Activated naive CD8-positive, alpha-beta T cell treated with anti-CD3 and anti-CD28 coated beads, Interleukin-2, amount 10 ng/mL, durations not matched to agents 7 days and 5 days (primary cell): ENCODE results near the gene CA10. TPM values are rescaled to one million over a fixed set of nuclear protein-coding genes. Genes with fewer than 3 reads are reported as not detected.

Experiments used
- ATAC-seq: fragments of 150-1000 bp; cut with Tn5 transposase; one replicate; pipeline ENCODE4 v1.10.0; 2021; ENCODE audit warnings: low read depth, moderate library complexity
- POLR2A ChIA-PET: fragments of 350-600 bp; sonication (Branson Sonifier 250); formaldehyde crosslinking; loops from one replicate; lab custom pipeline; 2021; ENCODE audit warnings: antibody characterized with exemption; lab: Charles Lee
- DNase-seq: peaks from one replicate; pipeline ENCODE4 v3.0.0; 2021
- H3K27ac Mint-ChIP-seq: one replicate; pipeline ENCODE4 v1.8.0; 2022; ENCODE audit warnings: mild to moderate bottlenecking, mixed read lengths
- H3K27me3 Mint-ChIP-seq: one replicate; pipeline ENCODE4 v1.8.0; 2022; ENCODE audit warnings: mild to moderate bottlenecking, moderate library complexity, mixed read lengths
- H3K36me3 Mint-ChIP-seq: one replicate; pipeline ENCODE4 v1.8.0; 2021; ENCODE audit warnings: mild to moderate bottlenecking, mixed read lengths
- H3K4me1 Mint-ChIP-seq: one replicate; pipeline ENCODE4 v1.8.0; 2021; ENCODE audit warnings: mixed read lengths
- H3K4me3 Mint-ChIP-seq: one replicate; pipeline ENCODE4 v1.8.0; 2022; ENCODE audit warnings: mild to moderate bottlenecking, moderate library complexity, mixed read lengths
- H3K9me3 Mint-ChIP-seq: one replicate; pipeline ENCODE4 v1.8.0; 2021; ENCODE audit warnings: mixed read lengths
- total RNA-seq, 2 experiments: library from RNA; stranded (reverse); gene quantifications; one replicate each; pipeline ENCODE4 v1.2.3, GENCODE V29; 2021

Gene CA10
- total RNA-seq, 2 experiments from 2014 or later = 0.20 TPM; not detected in 1

DNA sequence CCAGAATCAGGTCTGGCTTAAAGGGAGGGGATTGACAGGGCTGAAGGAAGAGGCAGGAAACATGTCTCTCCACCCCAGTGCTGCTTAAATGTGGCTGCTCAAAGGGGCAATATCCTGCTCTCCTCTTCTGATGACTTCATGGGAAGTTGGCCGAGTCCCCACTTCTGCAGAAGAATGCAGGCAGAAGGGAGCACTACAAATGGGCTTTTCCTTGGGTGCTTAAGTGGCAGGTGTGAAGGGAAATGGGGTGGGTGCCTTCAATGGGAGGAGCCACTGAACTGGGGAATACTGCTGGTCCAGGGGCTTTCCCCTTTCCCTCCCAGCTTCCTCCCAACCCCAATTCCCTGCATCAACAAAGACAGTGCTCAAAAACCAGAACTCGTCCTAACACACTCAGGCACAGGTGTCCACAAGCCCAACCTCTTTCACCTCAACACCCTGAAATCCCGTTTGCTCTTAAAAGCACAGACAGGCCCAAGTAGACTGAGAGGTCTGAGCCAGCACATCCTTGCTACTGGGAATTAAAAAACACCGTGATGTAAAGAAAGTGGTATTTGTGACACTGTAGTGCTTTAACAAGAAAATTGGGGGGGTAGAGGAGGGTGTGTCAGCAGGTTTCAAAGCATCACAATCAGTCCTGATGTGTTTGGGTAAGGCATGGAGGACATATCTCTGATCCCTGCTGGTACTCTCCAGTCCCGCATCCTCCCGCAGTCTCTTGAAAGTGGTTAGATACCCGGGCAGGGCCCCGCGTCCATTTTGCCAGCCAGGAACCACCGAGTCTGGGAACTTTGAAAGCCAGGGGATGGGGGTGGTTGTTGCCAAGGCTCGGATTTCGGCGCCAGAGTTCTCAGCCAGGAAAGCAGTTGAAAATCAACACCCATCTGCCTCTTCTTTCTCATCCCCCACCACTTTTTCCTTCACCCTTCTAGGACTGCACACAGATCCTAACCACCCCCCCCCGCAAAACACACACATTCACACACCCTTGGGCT is 1.6 kb downstream of the CA10 start:
- no peak overlapping the region for H3K4me3 Mint-ChIP-seq
- ATAC-seq (no peak), DNase-seq (no peak)
- no peak overlapping the region for H3K27ac Mint-ChIP-seq
- peaks cover 47% of the 10 kb centered on the region for H3K27me3 Mint-ChIP-seq
- no peaks in the 10 kb centered on the region for H3K36me3 Mint-ChIP-seq
- no peaks in the 10 kb centered on the region for H3K9me3 Mint-ChIP-seq
- POLR2A ChIA-PET = no interaction called here
- peaks cover 3% of the 10 kb centered on the region for H3K4me1 Mint-ChIP-seq

DNA sequence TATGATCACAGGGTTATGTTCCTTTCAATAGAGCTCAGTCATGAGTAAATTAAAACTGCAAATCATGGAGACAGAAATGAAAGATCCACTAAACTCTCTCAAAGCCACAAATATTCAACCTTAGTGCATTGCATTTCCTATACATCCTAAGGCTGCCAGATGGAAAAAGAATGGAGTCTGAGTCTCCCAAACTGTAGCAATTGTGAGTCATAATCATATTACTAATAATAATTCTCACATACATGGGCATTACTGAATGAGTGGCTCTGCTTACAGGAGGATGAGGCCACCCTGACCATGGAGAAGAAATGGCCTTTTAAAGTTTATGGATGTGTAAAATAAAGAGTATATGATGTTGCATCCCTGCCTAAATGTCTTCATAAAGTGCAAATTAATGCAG is 3.2 kb downstream of the CA10 start:
- Mint-ChIP-seq H3K27me3 (peaks cover 38% of the 10 kb centered on the region), H3K4me3 (no peak overlapping the region), H3K36me3 (no peaks in the 10 kb centered on the region), H3K4me1 (peaks cover 3% of the 10 kb centered on the region), H3K9me3 (no peaks in the 10 kb centered on the region), H3K27ac (no peak overlapping the region)
- no peak for DNase-seq
- POLR2A ChIA-PET = no interaction called here
- no peak for ATAC-seq

GRCh38 chr17:52154466-52154865 is 4.0 kb downstream of the CA10 start:
- no peaks in the 10 kb centered on the region for H3K36me3 Mint-ChIP-seq
- H3K9me3 Mint-ChIP-seq = no peaks in the 10 kb centered on the region
- ATAC-seq (no peak), DNase-seq (no peak)
- H3K4me3 Mint-ChIP-seq = no peak overlapping the region
- POLR2A ChIA-PET = no interaction called here
- H3K27ac Mint-ChIP-seq = no peak overlapping the region
- peaks cover 3% of the 10 kb centered on the region for H3K4me1 Mint-ChIP-seq
- peaks cover 29% of the 10 kb centered on the region for H3K27me3 Mint-ChIP-seq

DNA sequence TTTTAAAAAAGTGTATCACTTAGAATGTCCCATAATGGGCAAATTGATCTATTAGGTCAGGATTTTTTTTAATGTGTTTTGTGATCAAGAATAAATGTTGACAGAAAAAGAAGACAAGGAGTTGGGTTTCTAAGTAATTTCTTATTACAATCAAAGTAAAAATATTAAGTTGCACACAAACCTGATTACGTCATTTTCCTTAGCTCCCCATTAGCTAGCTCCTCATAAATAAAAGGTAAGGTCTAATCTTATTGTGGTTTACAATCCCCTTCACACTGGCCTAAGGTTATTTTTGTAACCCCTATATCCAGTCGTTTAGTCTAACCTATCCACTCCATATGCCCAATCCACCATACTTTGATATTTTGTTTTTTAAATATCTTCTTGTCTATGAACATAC is 7.6 kb downstream of the CA10 start:
- no peak overlapping the region for H3K4me3 Mint-ChIP-seq
- no peak for ATAC-seq
- no peak for DNase-seq
- peaks cover 5% of the 10 kb centered on the region for H3K27me3 Mint-ChIP-seq
- no peaks in the 10 kb centered on the region for H3K36me3 Mint-ChIP-seq
- no peak overlapping the region for H3K27ac Mint-ChIP-seq
- no peaks in the 10 kb centered on the region for H3K9me3 Mint-ChIP-seq
- POLR2A ChIA-PET = no interaction called here
- peaks cover 2% of the 10 kb centered on the region for H3K4me1 Mint-ChIP-seq

GRCh38 chr17:52149626-52150025 is 8.9 kb downstream of the CA10 start:
- Mint-ChIP-seq H3K36me3 (no peaks in the 10 kb centered on the region), H3K9me3 (peaks cover 1% of the 10 kb centered on the region), H3K27ac (no peak overlapping the region), H3K4me1 (peaks cover 2% of the 10 kb centered on the region), H3K27me3 (peaks cover 2% of the 10 kb centered on the region), H3K4me3 (no peak overlapping the region)
- DNase-seq (no peak), ATAC-seq (no peak)
- POLR2A ChIA-PET = no interaction called here

DNA sequence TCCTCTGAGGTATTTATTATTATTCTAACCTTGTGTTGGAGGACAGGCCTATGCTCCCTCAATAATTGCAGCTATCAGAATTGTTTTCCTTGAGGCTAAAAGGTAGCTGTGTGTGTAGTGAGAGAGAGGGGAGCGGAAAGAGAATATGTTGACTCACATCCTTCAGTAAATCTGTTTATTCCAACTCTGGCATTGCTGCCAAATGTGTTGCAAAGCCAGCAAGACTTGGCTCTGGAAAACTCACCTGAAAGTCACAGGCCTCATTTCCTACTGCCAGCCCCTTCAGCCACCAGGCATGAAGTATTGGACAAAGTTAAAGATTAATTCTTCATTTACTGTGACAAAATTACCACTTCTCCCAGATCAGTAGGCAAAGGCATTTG is 9.6 kb downstream of the CA10 start:
- POLR2A ChIA-PET = no interaction called here
- H3K4me3 Mint-ChIP-seq = no peak overlapping the region
- DNase-seq (no peak), ATAC-seq (no peak)
- peaks cover 2% of the 10 kb centered on the region for H3K27me3 Mint-ChIP-seq
- H3K36me3 Mint-ChIP-seq = no peaks in the 10 kb centered on the region
- H3K9me3 Mint-ChIP-seq = peaks cover 1% of the 10 kb centered on the region
- no peak overlapping the region for H3K27ac Mint-ChIP-seq
- peaks cover 2% of the 10 kb centered on the region for H3K4me1 Mint-ChIP-seq

- Mint-ChIP-seq H3K36me3 (no peaks in the 10 kb centered on the region), H3K9me3 (peaks cover 1% of the 10 kb centered on the region), H3K4me3 (no peak overlapping the region), H3K4me1 (peaks cover 2% of the 10 kb centered on the region), H3K27me3 (peaks cover 2% of the 10 kb centered on the region), H3K27ac (no peak overlapping the region)
- DNase-seq (no peak), ATAC-seq (no peak)
- POLR2A ChIA-PET = no interaction called here
Measured at GRCh38 chr17:52148288-52148968, 10.1 kb downstream of the CA10 start.

DNA sequence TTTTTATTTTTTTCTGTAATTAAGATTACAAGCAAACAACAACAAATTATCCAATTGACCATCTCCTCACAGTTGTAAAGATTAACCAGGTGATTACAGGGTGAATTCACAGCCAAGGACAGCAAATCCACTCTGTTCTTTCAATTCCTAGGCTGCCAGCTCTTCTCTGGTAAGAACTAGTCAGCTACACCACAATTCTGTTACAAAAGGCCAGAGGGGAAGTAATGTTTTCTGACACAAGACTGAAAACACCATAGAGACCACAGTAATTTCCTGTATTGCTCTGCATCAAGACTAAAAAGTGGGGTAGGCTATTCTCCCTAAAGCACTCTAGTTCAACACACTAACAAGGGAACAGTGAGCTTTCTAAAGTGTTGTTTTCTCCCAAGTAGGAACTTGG is 10.6 kb downstream of the CA10 start:
- DNase-seq = no peak
- no peak overlapping the region for H3K4me3 Mint-ChIP-seq
- H3K36me3 Mint-ChIP-seq = no peaks in the 10 kb centered on the region
- ATAC-seq = peak; percentile 50
- POLR2A ChIA-PET = no interaction called here
- peaks cover 2% of the 10 kb centered on the region for H3K27me3 Mint-ChIP-seq
- H3K4me1 Mint-ChIP-seq = peaks cover 2% of the 10 kb centered on the region
- peaks cover 1% of the 10 kb centered on the region for H3K9me3 Mint-ChIP-seq
- H3K27ac Mint-ChIP-seq = no peak overlapping the region

GRCh38 chr17:52147431-52147830 is 11.1 kb downstream of the CA10 start:
- POLR2A ChIA-PET = no interaction called here
- peaks cover 2% of the 10 kb centered on the region for H3K4me1 Mint-ChIP-seq
- no peak overlapping the region for H3K27ac Mint-ChIP-seq
- peaks cover 1% of the 10 kb centered on the region for H3K9me3 Mint-ChIP-seq
- DNase-seq (no peak), ATAC-seq (no peak)
- peaks cover 2% of the 10 kb centered on the region for H3K27me3 Mint-ChIP-seq
- H3K4me3 Mint-ChIP-seq = no peak overlapping the region
- H3K36me3 Mint-ChIP-seq = no peaks in the 10 kb centered on the region

DNA sequence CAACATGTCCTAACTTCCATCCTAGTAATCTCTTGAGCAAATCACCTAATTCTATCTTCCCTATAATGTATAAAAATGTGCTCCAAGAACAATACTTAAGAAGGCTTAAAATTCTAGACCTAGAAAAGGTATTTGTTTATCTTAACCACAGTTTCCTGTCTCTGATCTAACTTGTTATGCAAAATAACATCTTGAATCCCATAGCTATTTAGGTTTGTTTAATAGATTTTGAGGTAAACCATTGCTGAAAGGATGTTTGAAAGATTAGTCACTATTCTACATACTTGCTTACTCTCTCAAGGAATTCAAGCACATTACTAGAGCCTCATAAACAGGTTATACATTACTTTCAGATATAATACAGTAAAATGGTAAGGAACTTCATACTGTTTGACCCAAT is 13.0 kb downstream of the CA10 start:
- peaks cover 2% of the 10 kb centered on the region for H3K4me1 Mint-ChIP-seq
- H3K27ac Mint-ChIP-seq = no peak overlapping the region
- H3K4me3 Mint-ChIP-seq = no peak overlapping the region
- H3K27me3 Mint-ChIP-seq = no peaks in the 10 kb centered on the region
- ATAC-seq (no peak), DNase-seq (no peak)
- H3K36me3 Mint-ChIP-seq = no peaks in the 10 kb centered on the region
- POLR2A ChIA-PET = no interaction called here
- H3K9me3 Mint-ChIP-seq = peaks cover 1% of the 10 kb centered on the region

DNA sequence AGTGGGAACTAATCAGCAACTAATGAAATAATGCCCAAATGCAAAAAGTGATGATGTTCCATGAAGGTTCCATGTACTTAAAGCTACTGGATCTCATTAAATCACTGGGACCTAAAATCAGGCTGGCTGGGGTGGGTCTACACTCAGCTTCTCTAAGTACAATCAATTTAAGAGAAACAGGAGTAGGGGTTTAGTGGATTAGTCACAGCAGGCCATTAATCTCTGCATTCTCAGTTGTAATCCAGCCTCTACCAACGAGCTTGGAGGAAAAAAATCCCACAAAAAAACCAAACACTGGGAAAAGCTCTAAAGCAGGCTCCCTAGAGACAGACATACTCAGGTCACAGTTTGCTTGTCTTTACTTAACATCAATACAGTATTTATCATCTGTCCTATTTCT is 15.0 kb downstream of the CA10 start:
- no peak overlapping the region for H3K27ac Mint-ChIP-seq
- peaks cover 1% of the 10 kb centered on the region for H3K9me3 Mint-ChIP-seq
- H3K36me3 Mint-ChIP-seq = no peaks in the 10 kb centered on the region
- ATAC-seq = no peak
- H3K4me1 Mint-ChIP-seq = peaks cover 2% of the 10 kb centered on the region
- peaks cover 2% of the 10 kb centered on the region for H3K27me3 Mint-ChIP-seq
- H3K4me3 Mint-ChIP-seq = no peak overlapping the region
- DNase-seq = no peak
- POLR2A ChIA-PET = no interaction called here

DNA sequence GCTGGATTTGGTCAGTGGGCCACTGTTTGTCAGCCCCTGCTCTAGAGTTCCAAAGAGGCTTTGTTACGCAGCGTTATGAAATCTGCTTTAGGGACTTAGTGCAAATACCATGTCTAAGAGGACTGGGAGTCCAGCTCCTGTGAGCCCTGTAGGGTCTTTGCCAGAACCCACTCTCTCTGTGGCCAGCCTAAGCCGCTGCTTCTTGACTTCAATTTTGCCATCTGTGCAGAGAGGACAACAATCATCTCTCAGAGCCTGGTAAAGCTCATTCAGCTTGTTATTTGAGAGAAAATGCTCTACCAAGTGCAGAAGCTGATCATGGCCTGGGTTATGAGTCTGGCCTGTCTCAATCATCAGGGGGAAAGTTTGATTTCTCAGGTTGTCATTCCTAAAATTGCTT is 17.9 kb downstream of the CA10 start:
- Mint-ChIP-seq H3K27me3 (peaks cover 2% of the 10 kb centered on the region), H3K4me1 (no peaks in the 10 kb centered on the region), H3K36me3 (no peaks in the 10 kb centered on the region), H3K27ac (no peak overlapping the region), H3K9me3 (peaks cover 1% of the 10 kb centered on the region), H3K4me3 (no peak overlapping the region)
- ATAC-seq (no peak), DNase-seq (no peak)
- POLR2A ChIA-PET = no interaction called here

- Mint-ChIP-seq H3K4me1 (no peaks in the 10 kb centered on the region), H3K27me3 (peaks cover 2% of the 10 kb centered on the region), H3K4me3 (no peak overlapping the region), H3K27ac (no peak overlapping the region), H3K9me3 (no peaks in the 10 kb centered on the region), H3K36me3 (no peaks in the 10 kb centered on the region)
- no peak for DNase-seq
- POLR2A ChIA-PET = no interaction called here
- no peak for ATAC-seq
Measured at GRCh38 chr17:52138752-52139151, 19.8 kb downstream of the CA10 start.

- DNase-seq = no peak
Measured at GRCh38 chr17:52138350-52138749, 20.2 kb downstream of the CA10 start.

More at GRCh38 chr17:52138350-52138749, 20.2 kb downstream of the CA10 start:
- no peak overlapping the region for H3K4me3 Mint-ChIP-seq
- ATAC-seq = no peak
- no peak overlapping the region for H3K27ac Mint-ChIP-seq
- no peaks in the 10 kb centered on the region for H3K36me3 Mint-ChIP-seq
- POLR2A ChIA-PET = no interaction called here
- peaks cover 2% of the 10 kb centered on the region for H3K27me3 Mint-ChIP-seq
- H3K4me1 Mint-ChIP-seq = no peaks in the 10 kb centered on the region
- no peaks in the 10 kb centered on the region for H3K9me3 Mint-ChIP-seq
